ENCODE measurements around the gene NPIPA1. TPM values are rescaled to one million over a fixed set of nuclear protein-coding genes. Genes with fewer than 3 reads are reported as not detected.
"Not testable (repeated sequence)": the region's sequence is repeated elsewhere in the genome, so short reads cannot be mapped to it uniquely, and the experiment has no call there.

Gene NPIPA1
- total RNA-seq, 6 experiments from 2014 or later: 14.0 to 48.3 (median 33.6) TPM

GRCh38 chr16:14988092-14988491, 50.8 kb downstream of the NPIPA1 start:
- peak in 3 of 4 donors; percentile 2 to 10 (median 4) for ATAC-seq
- DNase-seq; intact Hi-C loops (cut with DNase I); H3K27ac ChIP-seq; H3K9me3 ChIP-seq; H3K4me3 ChIP-seq; H3K27me3 ChIP-seq: not testable (repeated sequence)
- Histone ChIP-seq H3K36me3 (peaks cover 0 to 25% (median 13%) of the 10 kb centered on the region in 4 donors), H3K4me1 (peaks cover 0 to 31% (median 9%) of the 10 kb centered on the region in 4 donors)
- WGBS (ENCODE audit: insufficient coverage, low coverage, low lambda C conversion rate, missing lambda C conversion rate): 75% methylated on average over 4 of the region's 8 CpGs

- peak; percentile 4 to 20 (median 8) for ATAC-seq
- H3K27me3 ChIP-seq; H3K4me3 ChIP-seq; H3K9me3 ChIP-seq; H3K27ac ChIP-seq; DNase-seq; intact Hi-C loops (cut with DNase I): not testable (repeated sequence)
- Histone ChIP-seq H3K36me3 (peaks cover 0 to 25% (median 13%) of the 10 kb centered on the region in 4 donors), H3K4me1 (peaks cover 0 to 28% (median 8%) of the 10 kb centered on the region in 4 donors)
- 29% methylated on average over 1 of the region's 25 CpGs for WGBS (ENCODE audit: insufficient coverage, low coverage, low lambda C conversion rate, missing lambda C conversion rate)
Observed at GRCh38 chr16:14988661-14989191, 51.5 kb downstream of the NPIPA1 start.

GRCh38 chr16:14989291-14990281, 52.3 kb downstream of the NPIPA1 start:
- H3K27ac ChIP-seq; H3K9me3 ChIP-seq; intact Hi-C loops (cut with DNase I); H3K27me3 ChIP-seq: not testable (repeated sequence)
- peak overlapping the region in 1 of 3 donors; percentile 23 for H3K4me3 ChIP-seq
- peaks cover 0 to 24% (median 12%) of the 10 kb centered on the region in 4 donors for H3K36me3 ChIP-seq
- 80% methylated on average over 1 of the region's 98 CpGs for WGBS (ENCODE audit: insufficient coverage, low coverage, low lambda C conversion rate, missing lambda C conversion rate)
- H3K4me1 ChIP-seq: peaks cover 0 to 27% (median 8%) of the 10 kb centered on the region in 4 donors
- peak; percentile 14 for TF ChIP-seq POLR2A (IDR thresholded peaks at IDR 0.05)
- ATAC-seq (peak; percentile 88 to 97 (median 94)), DNase-seq (peak; percentile 55 to 78 (median 59))

- WGBS (ENCODE audit: insufficient coverage, low coverage, low lambda C conversion rate, missing lambda C conversion rate): 84% methylated on average over 5 of the region's 7 CpGs
- DNase-seq; H3K4me3 ChIP-seq; H3K27ac ChIP-seq; H3K9me3 ChIP-seq; H3K27me3 ChIP-seq; H3K36me3 ChIP-seq; intact Hi-C loops (cut with DNase I); ATAC-seq: not testable (repeated sequence)
- H3K4me1 ChIP-seq: peaks cover 0 to 20% (median 0%) of the 10 kb centered on the region in 4 donors
Observed at GRCh38 chr16:14993277-14994151, 56.3 kb downstream of the NPIPA1 start.

- Histone ChIP-seq H3K36me3 (peaks cover 0 to 30% (median 14%) of the 10 kb centered on the region in 4 donors), H3K4me1 (peaks cover 0 to 11% (median 3%) of the 10 kb centered on the region in 4 donors)
- WGBS (ENCODE audit: insufficient coverage, low coverage, low lambda C conversion rate, missing lambda C conversion rate): 76% methylated on average over 6 of the region's 6 CpGs
- H3K4me3 ChIP-seq; intact Hi-C loops (cut with DNase I); DNase-seq; H3K27ac ChIP-seq; H3K27me3 ChIP-seq; H3K9me3 ChIP-seq: not testable (repeated sequence)
- peak in 3 of 4 donors; percentile 10 to 45 (median 41) for ATAC-seq
Observed at GRCh38 chr16:14996702-14997101, 59.5 kb downstream of the NPIPA1 start.

- Histone ChIP-seq H3K36me3 (peaks cover 0 to 30% (median 15%) of the 10 kb centered on the region in 4 donors), H3K4me1 (peaks cover 0 to 18% (median 6%) of the 10 kb centered on the region in 4 donors)
- H3K4me3 ChIP-seq; intact Hi-C loops (cut with DNase I); DNase-seq; H3K27me3 ChIP-seq; H3K27ac ChIP-seq; ATAC-seq; H3K9me3 ChIP-seq: not testable (repeated sequence)
- WGBS (ENCODE audit: insufficient coverage, low coverage, low lambda C conversion rate, missing lambda C conversion rate): 97% methylated on average over 5 of the region's 7 CpGs
Observed at GRCh38 chr16:14998300-14998699, 61.1 kb downstream of the NPIPA1 start.

GRCh38 chr16:14999845-15000244, 62.6 kb downstream of the NPIPA1 start:
- H3K9me3 ChIP-seq; H3K27me3 ChIP-seq; DNase-seq; intact Hi-C loops (cut with DNase I); H3K4me3 ChIP-seq; H3K27ac ChIP-seq; ATAC-seq: not testable (repeated sequence)
- WGBS (ENCODE audit: insufficient coverage, low coverage, low lambda C conversion rate, missing lambda C conversion rate): 86% methylated on average over 3 of the region's 3 CpGs
- peaks cover 0 to 40% (median 24%) of the 10 kb centered on the region in 4 donors for H3K36me3 ChIP-seq
- H3K4me1 ChIP-seq: peaks cover 0 to 18% (median 6%) of the 10 kb centered on the region in 4 donors

MicroRNAs encoded within 50 kb of the gene (microRNA counts, 767-probe panel; counts per million panel counts)
- microRNA hsa-miR-3180-3p (237 counts per million), microRNA hsa-miR-3180-5p (237 counts per million)

Small RNA genes within 50 kb of the gene (microRNA-seq; reads per million reads assigned to microRNA genes)
- gene MIR3180-1: 0 reads per million in 2 donors
- 0 reads per million in 2 donors for gene MIR3670-1
- 0 reads per million in 2 donors for gene MIR6511A1
- gene MIR6770-1: 0 reads per million in 2 donors

Small RNA genes within 50 kb of the gene (small RNA-seq; reads per million reads assigned to genes)
- gene AC138932.4 (0 reads per million in 2 experiments), gene MIR3180-1 (0 reads per million in 2 experiments), gene MIR3670-1 (0 reads per million in 2 experiments), gene MIR6511A1 (0 reads per million in 2 experiments), gene MIR6770-1 (0 reads per million in 2 experiments), gene RF00019 (0 reads per million in 2 experiments)

Other genes starting within 250 kb of the NPIPA1 start
- not detected for gene PLA2G10, start 243.1 kb upstream of the NPIPA1 start, total RNA-seq
- gene NPIPA3, start 234.0 kb upstream of the NPIPA1 start, total RNA-seq: 1 to 10 TPM in 2 of 6 experiments, under 1 TPM in 1, not detected in 3; 0.86 to 1.9 (median 1.2) TPM
- gene NPIPA2, start 194.9 kb upstream of the NPIPA1 start, total RNA-seq: 1 to 10 TPM in 2 of 6 experiments, under 1 TPM in 2, not detected in 2; 0.55 to 2.2 (median 1.4) TPM
- gene NOMO1, start 103.7 kb upstream of the NPIPA1 start, total RNA-seq: 10 to 100 TPM; 34.7 to 55.1 (median 44.9) TPM
- gene PDXDC1, start 37.6 kb downstream of the NPIPA1 start, total RNA-seq: 100 to 1,000 TPM in 4 of 6 experiments, 10 to 100 TPM in 2; 78.8 to 144 (median 111) TPM
- 10 to 100 TPM; 14.7 to 30.0 (median 16.8) TPM for gene NTAN1, start 118.6 kb downstream of the NPIPA1 start, total RNA-seq
- gene RRN3, start 156.8 kb downstream of the NPIPA1 start, total RNA-seq: 10 to 100 TPM; 13.0 to 20.4 (median 16.2) TPM

All from right lobe of liver (tissue), 6 donors.